ENCODE measurements around the gene SLC20A1. TPM values are rescaled to one million over a fixed set of nuclear protein-coding genes. Genes with fewer than 3 reads are reported as not detected.

Gene SLC20A1
- total RNA-seq, 1 donor from 2014 or later = 101 TPM

DNA sequence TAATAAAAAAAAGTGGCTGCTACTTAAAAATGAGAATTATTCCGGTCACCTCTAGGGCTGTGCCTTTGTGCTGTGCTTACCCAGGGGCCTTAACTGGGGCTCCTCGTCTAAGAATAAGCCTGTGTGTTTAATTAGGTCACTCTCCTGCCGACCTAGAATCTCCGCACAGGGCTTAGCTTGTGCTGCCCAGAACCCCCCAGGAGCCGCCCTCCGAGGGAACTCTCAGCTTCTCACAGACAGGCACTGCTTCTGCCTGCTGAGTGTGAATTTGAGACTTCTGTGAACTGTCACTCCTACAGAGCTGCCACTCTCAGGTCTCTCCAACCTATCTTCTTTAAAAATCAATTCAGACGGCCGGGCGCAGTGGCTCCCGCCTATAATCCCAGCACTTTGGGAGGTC lies 63.2 kb downstream of the SLC20A1 start:
- no peak for DNase-seq (ENCODE audit: low read depth)
- H3K27me3 ChIP-seq (ENCODE audit: control insufficient read depth, insufficient read depth, low read length) = no peaks in the 10 kb centered on the region
- H3K4me3 ChIP-seq (ENCODE audit: low read depth, low read length) = no peak overlapping the region
- TF ChIP-seq, protein P1, sequence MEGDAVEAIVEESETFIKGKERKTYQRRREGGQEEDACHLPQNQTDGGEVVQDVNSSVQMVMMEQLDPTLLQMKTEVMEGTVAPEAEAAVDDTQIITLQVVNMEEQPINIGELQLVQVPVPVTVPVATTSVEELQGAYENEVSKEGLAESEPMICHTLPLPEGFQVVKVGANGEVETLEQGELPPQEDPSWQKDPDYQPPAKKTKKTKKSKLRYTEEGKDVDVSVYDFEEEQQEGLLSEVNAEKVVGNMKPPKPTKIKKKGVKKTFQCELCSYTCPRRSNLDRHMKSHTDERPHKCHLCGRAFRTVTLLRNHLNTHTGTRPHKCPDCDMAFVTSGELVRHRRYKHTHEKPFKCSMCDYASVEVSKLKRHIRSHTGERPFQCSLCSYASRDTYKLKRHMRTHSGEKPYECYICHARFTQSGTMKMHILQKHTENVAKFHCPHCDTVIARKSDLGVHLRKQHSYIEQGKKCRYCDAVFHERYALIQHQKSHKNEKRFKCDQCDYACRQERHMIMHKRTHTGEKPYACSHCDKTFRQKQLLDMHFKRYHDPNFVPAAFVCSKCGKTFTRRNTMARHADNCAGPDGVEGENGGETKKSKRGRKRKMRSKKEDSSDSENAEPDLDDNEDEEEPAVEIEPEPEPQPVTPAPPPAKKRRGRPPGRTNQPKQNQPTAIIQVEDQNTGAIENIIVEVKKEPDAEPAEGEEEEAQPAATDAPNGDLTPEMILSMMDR (IDR thresholded peaks at IDR 0.05; ENCODE audit: insufficient read depth, low read length, poor library complexity, severe bottlenecking) = no peak
- H3K36me3 ChIP-seq (ENCODE audit: control insufficient read depth, insufficient read depth, low read length) = no peaks in the 10 kb centered on the region

DNA sequence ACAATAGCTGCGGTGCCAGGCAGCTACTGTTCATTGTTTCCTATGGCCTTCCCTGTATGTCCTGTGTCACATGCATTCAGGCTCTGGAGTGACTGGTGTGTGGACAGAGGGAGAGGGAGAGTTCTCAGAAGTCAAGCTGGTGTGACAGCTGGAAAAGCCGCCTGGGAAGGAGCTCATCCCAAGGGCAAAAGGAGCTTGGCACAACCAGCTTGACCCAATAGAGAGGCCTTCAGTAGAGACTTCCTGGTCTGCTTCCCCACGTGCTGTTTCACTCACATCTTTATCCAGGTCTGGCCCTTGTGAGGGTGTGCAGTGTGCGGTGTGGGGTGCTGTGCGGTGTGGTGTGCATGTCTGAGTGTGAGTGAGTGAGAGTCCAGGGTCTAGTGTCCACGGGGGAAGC lies 64.0 kb downstream of the SLC20A1 start:
- Histone ChIP-seq H3K4me3 (ENCODE audit: low read depth, low read length) (no peak overlapping the region), H3K27me3 (ENCODE audit: control insufficient read depth, insufficient read depth, low read length) (no peaks in the 10 kb centered on the region), H3K36me3 (ENCODE audit: control insufficient read depth, insufficient read depth, low read length) (no peaks in the 10 kb centered on the region)
- no peak for DNase-seq (ENCODE audit: low read depth)
- TF ChIP-seq, protein P1 (IDR thresholded peaks at IDR 0.05; ENCODE audit: insufficient read depth, low read length, poor library complexity, severe bottlenecking) = no peak

DNA sequence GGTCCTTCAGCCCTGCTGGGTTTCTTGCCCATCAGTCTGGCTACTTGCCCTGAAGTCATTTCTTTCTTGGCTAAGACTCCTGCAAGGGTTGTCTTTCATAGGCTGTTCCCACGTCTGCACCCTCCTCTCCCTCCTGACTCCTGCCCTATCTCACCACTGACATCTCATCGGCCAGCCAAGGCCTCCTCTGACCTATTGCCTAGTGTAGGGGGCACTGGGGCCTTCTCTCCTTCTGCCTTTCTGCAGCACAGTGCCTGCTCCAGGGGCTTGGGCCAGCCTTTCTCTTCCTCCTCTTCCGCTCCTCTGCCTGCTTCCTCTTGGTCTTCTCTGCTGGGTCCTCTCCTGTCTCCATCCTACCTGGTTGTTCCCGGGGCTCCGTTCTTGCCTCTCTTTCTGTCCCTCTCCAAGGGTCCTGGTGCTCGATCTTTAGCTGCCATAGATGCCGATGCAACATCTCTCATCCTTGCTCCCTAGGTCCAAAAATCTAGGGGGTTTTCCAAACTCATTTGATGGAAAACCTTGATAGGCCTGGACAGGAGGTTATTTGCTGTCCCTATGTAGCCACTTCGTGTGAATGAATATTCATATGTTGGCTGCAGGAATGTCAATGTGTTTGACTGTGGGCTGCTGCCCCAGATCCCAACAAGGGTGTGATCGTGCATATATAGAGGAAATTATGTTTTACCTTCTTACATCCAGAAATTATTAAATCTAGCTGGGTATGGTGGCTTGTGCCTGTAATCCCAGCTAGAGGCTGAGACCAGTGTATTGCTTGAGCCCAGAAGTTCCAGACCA lies 65.4 kb downstream of the SLC20A1 start:
- Histone ChIP-seq H3K36me3 (ENCODE audit: control insufficient read depth, insufficient read depth, low read length) (no peaks in the 10 kb centered on the region), H3K4me3 (ENCODE audit: low read depth, low read length) (no peak overlapping the region), H3K27me3 (ENCODE audit: control insufficient read depth, insufficient read depth, low read length) (no peaks in the 10 kb centered on the region)
- TF ChIP-seq, protein P1 (IDR thresholded peaks at IDR 0.05; ENCODE audit: insufficient read depth, low read length, poor library complexity, severe bottlenecking) = no peak
- DNase-seq (ENCODE audit: low read depth) = no peak

- DNase-seq (ENCODE audit: low read depth) = no peak
- no peaks in the 10 kb centered on the region for H3K27me3 ChIP-seq (ENCODE audit: control insufficient read depth, insufficient read depth, low read length)
- no peak overlapping the region for H3K4me3 ChIP-seq (ENCODE audit: low read depth, low read length)
- H3K36me3 ChIP-seq (ENCODE audit: control insufficient read depth, insufficient read depth, low read length) = no peaks in the 10 kb centered on the region
- TF ChIP-seq, protein P1 (IDR thresholded peaks at IDR 0.05; ENCODE audit: insufficient read depth, low read length, poor library complexity, severe bottlenecking) = no peak
Observed at GRCh38 chr2:112712465-112712864, 66.7 kb downstream of the SLC20A1 start.

GRCh38 chr2:112712903-112713584 lies 67.3 kb downstream of the SLC20A1 start:
- no peak overlapping the region for H3K4me3 ChIP-seq (ENCODE audit: low read depth, low read length)
- TF ChIP-seq, protein P1 (IDR thresholded peaks at IDR 0.05; ENCODE audit: insufficient read depth, low read length, poor library complexity, severe bottlenecking) = no peak
- DNase-seq (ENCODE audit: low read depth) = no peak
- H3K36me3 ChIP-seq (ENCODE audit: control insufficient read depth, insufficient read depth, low read length) = no peaks in the 10 kb centered on the region
- no peaks in the 10 kb centered on the region for H3K27me3 ChIP-seq (ENCODE audit: control insufficient read depth, insufficient read depth, low read length)

Other genes with a start within 250 kb of the SLC20A1 start
- 6.5 and 7.7 TPM in 2 replicates for gene RGPD8, start 212.3 kb upstream of the SLC20A1 start, total RNA-seq
- 51.3 and 59.3 TPM in 2 replicates for gene TTL, start 163.8 kb upstream of the SLC20A1 start, total RNA-seq
- gene POLR1B, start 103.5 kb upstream of the SLC20A1 start, total RNA-seq = 20.8 and 20.9 TPM in 2 replicates
- gene CHCHD5, start 61.3 kb upstream of the SLC20A1 start, total RNA-seq = 33.5 and 36.5 TPM in 2 replicates
- 0.14 TPM in 1 of 2 replicates, not detected in the other for gene NT5DC4, start 75.1 kb downstream of the SLC20A1 start, total RNA-seq
- gene CKAP2L, start 118.7 kb downstream of the SLC20A1 start, total RNA-seq = 2.5 and 5.6 TPM in 2 replicates
- gene IL1A, start 138.6 kb downstream of the SLC20A1 start, total RNA-seq = 2.3 and 2.4 TPM in 2 replicates
- gene IL1B, start 190.8 kb downstream of the SLC20A1 start, total RNA-seq = 0.13 TPM in 1 of 2 replicates, not detected in the other

All from kidney epithelial cell (primary cell).